CD4-positive, alpha-beta T cell treated with Interleukin-1 beta for 1 hour (primary cell): ENCODE results near the gene LHFPL4.
A peak's percentile ranks its signal among the peaks of the same experiment; 100 is the strongest.

Source experiments
- DNase-seq, 2 donors: peaks; one replicate each; pipeline ENCODE4 v3.0.0-alpha.2; 2020 to 2022

Gene LHFPL4

DNA sequence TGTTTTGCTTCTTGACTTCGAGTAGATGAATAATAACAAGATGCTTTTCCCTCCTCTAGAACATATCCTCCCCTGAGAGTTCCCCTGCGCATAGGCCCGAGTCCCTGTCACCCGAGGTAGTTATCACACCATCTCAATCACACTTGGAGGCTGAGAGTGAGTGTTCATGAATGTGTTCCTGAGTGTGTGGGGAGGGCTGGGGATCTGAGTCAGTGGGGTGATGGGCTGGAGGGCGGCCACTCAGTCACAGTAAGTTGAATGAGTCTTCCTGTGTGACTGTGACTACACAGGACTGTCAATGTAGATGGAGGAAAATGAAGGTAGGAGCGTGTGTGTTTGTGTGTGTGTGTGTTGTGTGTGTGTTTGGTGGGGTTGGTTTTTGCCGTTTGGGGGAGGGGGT is 85.2 kb downstream of the LHFPL4 start:
- no peak for DNase-seq

DNA sequence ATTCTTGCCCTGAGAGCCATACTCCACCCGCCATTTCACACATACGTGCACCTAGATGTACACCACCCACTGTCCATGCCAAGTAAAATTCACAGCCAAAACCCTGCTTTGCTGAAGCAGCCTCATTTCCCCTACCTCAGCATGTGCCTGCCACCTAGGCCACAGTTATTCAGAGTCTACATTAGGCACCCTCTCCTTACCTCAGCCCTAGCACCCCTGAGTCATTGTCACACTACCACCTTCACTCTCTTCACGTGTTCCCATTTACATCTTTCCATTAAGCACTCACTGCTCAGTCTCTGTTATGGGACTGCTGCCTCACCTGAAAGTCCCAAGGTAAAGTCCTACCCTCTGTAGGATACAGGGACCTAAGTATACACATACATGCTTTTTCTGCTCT is 86.2 kb downstream of the LHFPL4 start:
- no peak for DNase-seq

DNA sequence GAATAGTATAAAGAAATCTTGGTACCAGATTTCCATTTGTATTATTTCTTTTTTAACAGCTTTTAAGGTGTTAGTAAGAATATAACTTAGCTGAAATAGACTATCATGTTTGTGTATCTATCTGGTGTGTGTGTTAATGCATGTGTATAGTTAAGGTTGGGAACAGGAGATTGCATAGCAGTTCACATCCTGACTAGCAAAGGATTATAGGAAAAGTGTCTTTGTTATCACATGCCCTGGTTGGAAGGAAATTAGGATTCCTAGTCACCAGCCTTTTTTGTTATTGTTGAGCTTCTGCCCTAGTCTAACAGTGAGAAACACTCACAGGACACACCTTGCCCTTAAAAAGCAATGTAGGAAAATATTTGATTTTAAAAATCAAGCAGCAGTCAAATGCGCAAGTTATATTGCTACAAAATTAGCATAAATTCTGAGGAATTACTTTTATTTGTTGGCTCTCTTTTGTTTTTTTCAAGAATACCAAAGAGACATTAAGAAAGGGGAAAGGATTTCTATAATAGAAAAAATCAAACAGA is 98.0 kb downstream of the LHFPL4 start:
- DNase-seq = no peak

DNA sequence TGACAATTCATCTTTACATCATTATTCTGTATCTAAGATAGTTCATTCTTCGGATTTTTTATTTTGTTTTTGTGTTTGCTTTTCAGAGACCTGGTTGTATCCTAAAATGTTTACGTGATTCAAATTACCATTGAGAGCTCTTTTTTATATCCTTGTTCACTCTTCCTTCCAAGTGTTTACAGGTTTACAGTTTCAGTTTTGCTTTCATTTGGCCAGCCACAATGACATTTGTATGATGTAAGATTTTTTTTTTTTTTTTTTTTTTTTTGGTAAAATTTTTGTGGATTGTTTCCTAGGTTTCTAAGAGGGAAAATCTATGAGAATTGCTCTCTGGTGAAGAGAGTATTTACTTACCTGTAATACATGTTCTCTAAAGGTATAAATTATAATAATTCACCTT is 101.2 kb downstream of the LHFPL4 start:
- DNase-seq = peak in 1 of 2 donors; percentile 36

DNA sequence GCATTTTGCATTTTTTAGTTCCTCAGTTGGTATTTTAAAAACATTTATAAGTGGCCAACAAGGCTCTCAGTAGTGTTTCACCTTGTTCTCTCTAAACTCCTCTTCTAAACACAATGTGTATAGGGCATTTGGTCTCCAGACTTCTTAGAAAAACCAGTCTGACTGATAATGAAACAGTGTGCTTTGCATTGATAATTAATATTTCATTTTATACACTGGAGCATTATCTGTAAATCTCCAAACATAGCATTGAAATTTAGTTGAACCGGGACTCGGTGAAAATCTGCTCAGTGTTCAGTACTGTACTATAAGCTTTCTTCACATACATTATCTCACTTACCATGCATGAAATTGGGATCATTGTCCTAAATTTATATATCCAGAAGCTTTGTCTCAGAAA is 102.6 kb downstream of the LHFPL4 start:
- no peak for DNase-seq

DNA sequence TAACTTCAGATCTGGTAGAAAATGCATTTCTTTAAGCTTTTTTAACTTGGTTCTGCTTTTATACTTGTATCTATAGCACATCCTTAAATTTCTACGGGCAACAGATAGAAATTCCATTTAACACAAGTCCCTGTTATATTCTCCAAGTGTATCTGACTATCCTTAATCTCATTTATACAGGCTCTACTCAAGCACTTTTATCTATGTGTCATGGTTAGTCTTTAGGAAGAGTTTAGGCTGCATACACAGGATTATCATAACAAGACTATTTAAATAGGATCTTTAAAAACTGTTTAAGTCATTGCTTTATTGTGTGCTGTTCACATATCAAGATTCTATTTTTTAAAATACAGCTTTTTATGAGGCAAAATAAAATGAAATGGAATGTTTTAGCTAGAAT is 103.5 kb downstream of the LHFPL4 start:
- no peak for DNase-seq

GRCh38 chr3:9448643-9449042 is 105.0 kb downstream of the LHFPL4 start:
- DNase-seq = no peak
